KMS-11 (cell line): Measurements from ENCODE around the gene C3orf22.
"Not testable (repeated sequence)": the region's sequence is repeated elsewhere in the genome, so short reads cannot be mapped to it uniquely, and the experiment has no call there.

ENCODE experiments used
- H2AFZ ChIP-seq: fragments of 200-600 bp; sonication (generic); 2 replicates; pipeline ENCODE4 v1.6.1; 2016; ENCODE audit warnings: antibody characterized with exemption, mixed run types, low read depth
- H3K27ac ChIP-seq: fragments of 200-600 bp; sonication (generic); 2 replicates; pipeline ENCODE4 v1.6.1; 2016; ENCODE audit warnings: mild to moderate bottlenecking, mixed run types
- H3K27me3 ChIP-seq: fragments of 200-600 bp; sonication (generic); 2 replicates; pipeline ENCODE4 v1.6.1; 2017; ENCODE audit warnings: mild to moderate bottlenecking, low read depth, mixed run types, moderate library complexity; ENCODE audit not compliant: insufficient read depth
- H3K36me3 ChIP-seq: fragments of 200-600 bp; sonication (generic); 2 replicates; pipeline ENCODE4 v1.6.1; 2017; ENCODE audit warnings: mild to moderate bottlenecking, mixed run types; ENCODE audit not compliant: insufficient read depth
- H3K4me1 ChIP-seq: fragments of 200-600 bp; sonication (generic); 2 replicates; pipeline ENCODE4 v1.6.1; 2016; ENCODE audit warnings: mild to moderate bottlenecking, low read depth, mixed run types; ENCODE audit not compliant: poor library complexity, severe bottlenecking
- H3K4me2 ChIP-seq: fragments of 200-600 bp; sonication (generic); 2 replicates; pipeline ENCODE4 v1.7.0; 2016; ENCODE audit warnings: mild to moderate bottlenecking, mixed run types
- H3K4me3 ChIP-seq: fragments of 200-600 bp; sonication (generic); IDR thresholded peaks from 2 replicates; pipeline ENCODE4 v1.6.1; 2017; ENCODE audit warnings: low read depth, low read length, mixed read lengths; ENCODE audit not compliant: insufficient read depth
- H3K79me2 ChIP-seq: fragments of 200-600 bp; sonication (generic); 2 replicates; pipeline ENCODE4 v1.6.1; 2016; ENCODE audit warnings: low read depth, mixed run types; ENCODE audit not compliant: insufficient read depth
- H3K9ac ChIP-seq: fragments of 200-600 bp; sonication (generic); 2 replicates; pipeline ENCODE4 v1.6.1; 2016; ENCODE audit warnings: mild to moderate bottlenecking, mixed run types
- H4K20me1 ChIP-seq: fragments of 200-600 bp; sonication (generic); 2 replicates; pipeline ENCODE4 v1.6.1; 2016; ENCODE audit warnings: mild to moderate bottlenecking, mixed run types; ENCODE audit not compliant: insufficient read depth
- TF ChIP-seq, protein P1 (sequence below): fragments of 200-600 bp; sonication (generic); conservative IDR thresholded peaks from 2 replicates; pipeline ENCODE4 v1.6.1; 2017; ENCODE audit warnings: low read depth, mild to moderate bottlenecking, antibody characterized with exemption, low read length, moderate library complexity, mixed read lengths

The C3orf22 gene

DNA sequence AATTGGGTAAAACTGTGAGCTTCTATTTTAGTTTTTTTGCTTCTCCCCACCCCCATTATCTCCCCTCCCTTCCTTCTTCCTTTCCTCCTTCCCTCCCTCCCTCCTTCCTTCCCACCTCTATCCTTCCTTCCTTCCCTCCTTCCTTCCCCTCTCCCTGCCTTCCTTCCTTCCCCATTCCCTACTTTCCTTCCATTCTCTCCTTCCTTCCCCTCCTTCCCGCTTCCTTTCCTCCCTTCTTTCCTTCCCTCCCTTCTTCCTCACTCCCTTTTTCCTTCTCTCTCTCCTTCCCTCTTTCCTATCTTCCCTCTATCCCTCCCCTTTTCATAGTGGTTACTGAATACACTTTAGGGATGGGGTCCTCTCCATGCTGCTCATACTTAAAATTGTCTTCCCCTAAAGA lies 40.4 kb upstream of the C3orf22 start:
- H4K20me1 ChIP-seq, result no peaks in the 10 kb centered on the region
- TF ChIP-seq, protein P1, sequence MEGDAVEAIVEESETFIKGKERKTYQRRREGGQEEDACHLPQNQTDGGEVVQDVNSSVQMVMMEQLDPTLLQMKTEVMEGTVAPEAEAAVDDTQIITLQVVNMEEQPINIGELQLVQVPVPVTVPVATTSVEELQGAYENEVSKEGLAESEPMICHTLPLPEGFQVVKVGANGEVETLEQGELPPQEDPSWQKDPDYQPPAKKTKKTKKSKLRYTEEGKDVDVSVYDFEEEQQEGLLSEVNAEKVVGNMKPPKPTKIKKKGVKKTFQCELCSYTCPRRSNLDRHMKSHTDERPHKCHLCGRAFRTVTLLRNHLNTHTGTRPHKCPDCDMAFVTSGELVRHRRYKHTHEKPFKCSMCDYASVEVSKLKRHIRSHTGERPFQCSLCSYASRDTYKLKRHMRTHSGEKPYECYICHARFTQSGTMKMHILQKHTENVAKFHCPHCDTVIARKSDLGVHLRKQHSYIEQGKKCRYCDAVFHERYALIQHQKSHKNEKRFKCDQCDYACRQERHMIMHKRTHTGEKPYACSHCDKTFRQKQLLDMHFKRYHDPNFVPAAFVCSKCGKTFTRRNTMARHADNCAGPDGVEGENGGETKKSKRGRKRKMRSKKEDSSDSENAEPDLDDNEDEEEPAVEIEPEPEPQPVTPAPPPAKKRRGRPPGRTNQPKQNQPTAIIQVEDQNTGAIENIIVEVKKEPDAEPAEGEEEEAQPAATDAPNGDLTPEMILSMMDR, result no peak
- H3K27me3 ChIP-seq, result no peaks in the 10 kb centered on the region
- no peak overlapping the region for H3K9ac ChIP-seq
- no peaks in the 10 kb centered on the region for H3K79me2 ChIP-seq
- no peak overlapping the region for H3K4me2 ChIP-seq
- H3K4me3 ChIP-seq, result no peak overlapping the region
- no peak overlapping the region for H2AFZ ChIP-seq
- H3K27ac ChIP-seq, result no peak overlapping the region
- H3K36me3 ChIP-seq, result no peaks in the 10 kb centered on the region
- no peaks in the 10 kb centered on the region for H3K4me1 ChIP-seq

DNA sequence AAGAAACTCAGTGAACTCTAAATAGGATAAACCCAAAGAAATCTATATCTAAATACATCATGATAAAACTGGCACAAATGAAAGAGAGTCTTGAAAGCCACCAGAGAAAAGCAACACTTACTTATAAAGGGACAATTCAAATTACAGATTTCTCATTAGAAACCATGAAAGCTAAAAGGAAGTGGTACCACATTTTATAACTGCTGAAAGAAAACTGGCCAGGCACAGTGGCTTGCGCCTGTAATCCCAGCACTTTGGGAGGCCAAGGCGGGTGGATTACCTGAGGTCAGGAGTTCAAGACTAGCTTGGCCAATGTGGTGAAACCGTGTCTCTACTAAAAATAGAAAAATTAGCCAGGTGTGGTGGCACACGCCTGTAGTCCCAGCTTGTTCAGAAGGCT lies 36.7 kb upstream of the C3orf22 start:
- H2AFZ ChIP-seq, H3K79me2 ChIP-seq, H3K9ac ChIP-seq, H3K4me3 ChIP-seq, H3K4me2 ChIP-seq, H3K36me3 ChIP-seq, H3K27ac ChIP-seq, H3K27me3 ChIP-seq, H4K20me1 ChIP-seq, H3K4me1 ChIP-seq: not testable (repeated sequence)

DNA sequence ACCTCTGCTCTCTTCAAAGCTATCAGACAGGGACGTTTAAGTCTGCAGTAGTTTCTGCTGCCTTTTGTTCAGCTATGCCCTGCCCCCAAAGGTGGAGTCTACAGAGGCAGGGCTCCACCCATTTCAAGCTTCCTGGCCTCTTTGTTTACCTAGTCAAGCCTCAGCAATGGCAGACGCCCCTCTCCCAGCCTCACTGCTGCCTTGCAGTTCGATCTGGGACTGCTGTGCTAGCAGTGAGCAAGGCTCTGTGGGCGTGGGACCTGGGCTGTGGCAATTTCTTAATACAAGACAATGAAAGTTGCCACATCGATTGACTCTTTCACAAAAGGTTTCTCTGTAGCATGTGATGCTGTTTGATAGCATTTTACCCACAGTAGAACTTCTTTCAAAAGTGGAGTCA lies 32.8 kb upstream of the C3orf22 start:
- not testable (repeated sequence) for H3K27ac ChIP-seq, H2AFZ ChIP-seq, H4K20me1 ChIP-seq, H3K27me3 ChIP-seq, H3K9ac ChIP-seq, H3K4me2 ChIP-seq, H3K4me1 ChIP-seq, H3K79me2 ChIP-seq, H3K4me3 ChIP-seq, H3K36me3 ChIP-seq

DNA sequence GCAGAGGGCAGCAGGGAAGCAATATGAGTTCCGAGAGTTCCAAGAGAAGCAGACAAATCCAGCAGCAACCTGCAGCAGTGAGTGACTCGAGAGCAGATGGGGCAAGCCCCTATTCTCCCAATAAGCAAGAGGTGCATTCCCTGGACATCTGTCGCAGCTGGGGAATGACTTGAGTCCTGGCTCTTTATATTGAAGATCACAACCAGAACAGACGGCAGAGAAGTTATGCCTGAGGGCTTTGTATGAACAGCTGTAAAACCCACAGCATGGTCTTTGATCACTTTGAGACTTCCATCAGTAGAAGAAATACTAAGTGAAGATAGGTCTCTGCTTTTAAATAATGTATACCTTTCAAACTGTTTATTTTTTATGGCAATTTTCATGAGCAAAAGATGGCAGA lies 23.6 kb upstream of the C3orf22 start:
- Histone ChIP-seq H3K27ac (no peak overlapping the region), H3K36me3 (no peaks in the 10 kb centered on the region), H3K4me1 (no peaks in the 10 kb centered on the region), H3K79me2 (no peaks in the 10 kb centered on the region), H3K4me3 (no peak overlapping the region), H2AFZ (no peak overlapping the region), H3K9ac (no peak overlapping the region), H4K20me1 (no peaks in the 10 kb centered on the region), H3K4me2 (no peak overlapping the region), H3K27me3 (no peaks in the 10 kb centered on the region)
- TF ChIP-seq, protein P1, result no peak

DNA sequence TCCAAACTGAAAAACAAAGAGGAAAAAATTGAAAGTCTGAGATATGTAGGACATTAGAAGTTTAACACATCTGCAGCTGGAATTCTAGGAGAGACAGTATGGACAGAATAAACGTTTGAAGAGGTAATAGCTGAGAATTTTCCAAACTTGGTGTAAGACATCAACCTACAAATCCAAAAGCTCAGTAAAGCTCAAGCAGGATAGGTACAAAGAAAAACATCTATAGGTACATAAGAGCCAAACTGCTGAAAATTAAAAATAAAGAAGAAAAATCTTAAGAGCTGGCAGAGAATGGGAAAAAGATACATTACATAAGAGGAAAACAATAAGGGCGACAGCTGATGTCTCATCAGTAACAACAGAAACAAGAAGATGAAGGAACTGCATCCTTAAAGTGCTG lies 22.8 kb upstream of the C3orf22 start:
- Histone ChIP-seq H3K79me2 (no peaks in the 10 kb centered on the region), H3K9ac (no peak overlapping the region), H3K4me2 (no peak overlapping the region), H4K20me1 (no peaks in the 10 kb centered on the region), H3K27me3 (no peaks in the 10 kb centered on the region), H3K27ac (no peak overlapping the region), H3K4me1 (no peaks in the 10 kb centered on the region), H2AFZ (no peak overlapping the region), H3K4me3 (no peak overlapping the region), H3K36me3 (no peaks in the 10 kb centered on the region)
- TF ChIP-seq, protein P1, result no peak
